Measurements from ENCODE around the gene TMEM63A.

- no peak for TF ChIP-seq CTCF (IDR thresholded peaks at IDR 0.05)
- TF ChIP-seq POLR2A (IDR thresholded peaks at IDR 0.05): no peak
Observed at GRCh38 chr1:225830841-225831240, 51.3 kb downstream of the TMEM63A start.
